ENCODE measurements around the gene LEFTY1.

DNA sequence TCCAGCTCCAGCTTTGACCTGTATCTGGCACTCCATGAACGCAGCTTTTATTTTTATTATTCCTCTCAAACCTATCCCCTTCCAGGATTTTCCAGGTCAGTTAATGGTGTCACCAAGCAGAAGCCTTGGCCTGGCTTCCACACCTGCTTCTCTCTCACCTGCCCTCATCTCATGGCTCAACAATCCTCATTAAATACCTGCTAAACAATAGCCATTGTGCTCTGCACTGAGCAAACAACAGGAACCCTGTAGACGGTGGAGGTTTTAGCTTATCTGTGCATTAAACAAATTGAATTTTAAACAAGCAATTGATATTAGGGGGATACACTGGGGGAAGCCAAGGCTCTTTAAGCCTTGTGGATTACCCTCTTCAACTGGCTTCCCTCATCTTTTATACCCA is 19.8 kb upstream of the LEFTY1 start:
- TF ChIP-seq CTCF (IDR thresholded peaks at IDR 0.05; ENCODE audit: borderline replicate concordance, extremely low read depth, low read length, poor library complexity, severe bottlenecking) (no peak), EZH2 (IDR thresholded peaks at IDR 0.05; ENCODE audit: borderline replicate concordance, low read depth, low read length, severe bottlenecking) (no peak)

Data from DND-41 (cell line).